SU-DHL-6 (cell line): ENCODE data around the gene ADPRHL1.

Experiments
- H2AFZ ChIP-seq: fragments of 200-600 bp; sonication (generic); 2 replicates; pipeline ENCODE4 v1.6.1; 2014; ENCODE audit warnings: low read depth, mild to moderate bottlenecking, moderate library complexity, mixed read lengths, antibody characterized with exemption, low read length; ENCODE audit not compliant: severe bottlenecking
- H3F3A ChIP-seq: fragments of 200-600 bp; shearing (Covaris generic); 2 replicates; pipeline ENCODE4 v1.6.0; 2016; ENCODE audit warnings: antibody characterized with exemption, mild to moderate bottlenecking; ENCODE audit not compliant: insufficient read depth
- H3K27ac ChIP-seq: fragments of 200-600 bp; sonication (generic); 2 replicates; pipeline ENCODE4 v1.5.1; 2016; ENCODE audit warnings: low read depth, mild to moderate bottlenecking, low read length, moderate library complexity, mixed read lengths
- H3K27me3 ChIP-seq: fragments of 200-600 bp; sonication (generic), shearing (Covaris generic); 2 replicates; pipeline ENCODE4 v1.6.0; 2014; ENCODE audit warnings: mild to moderate bottlenecking, low read length
- H3K36me3 ChIP-seq: fragments of 200-600 bp; sonication (generic); 2 replicates; pipeline ENCODE4 v1.6.1; 2014; ENCODE audit warnings: mild to moderate bottlenecking, low read length, mixed read lengths
- H3K4me2 ChIP-seq: fragments of 300-600, 200-600 bp; shearing (Covaris generic), sonication (generic); 2 replicates; pipeline ENCODE4 v1.6.0; 2014; ENCODE audit warnings: low read length, low read depth, mild to moderate bottlenecking; ENCODE audit not compliant: poor library complexity, severe bottlenecking
- H3K4me3 ChIP-seq: fragments of 200-600 bp; sonication (generic); 2 replicates; pipeline ENCODE4 v1.5.1; 2014; ENCODE audit warnings: antibody characterized with exemption, low read length, mild to moderate bottlenecking, mixed read lengths; ENCODE audit not compliant: insufficient read depth, poor library complexity, severe bottlenecking
- H3K79me2 ChIP-seq: fragments of 200-600 bp; sonication (generic); 2 replicates; pipeline ENCODE4 v1.6.1; 2014; ENCODE audit warnings: mild to moderate bottlenecking, low read length, moderate library complexity; ENCODE audit not compliant: insufficient read depth
- H3K9ac ChIP-seq: fragments of 200-600 bp; sonication (generic); 2 replicates; pipeline ENCODE4 v1.7.0; 2014; ENCODE audit warnings: mild to moderate bottlenecking, low read length
- H3K9me2 ChIP-seq: fragments of 200-600 bp; sonication (generic); replicated peaks from 2 replicates; pipeline ENCODE4 v1.6.1; 2014; ENCODE audit warnings: low read length; ENCODE audit not compliant: insufficient read depth
- H3K9me3 ChIP-seq: fragments of 200-600 bp; sonication (generic); 2 replicates; pipeline ENCODE4 v1.6.1; 2014; ENCODE audit warnings: low read length, mixed read lengths; ENCODE audit not compliant: insufficient read depth
- H4K20me1 ChIP-seq: fragments of 200-600 bp; sonication (generic); 2 replicates; pipeline ENCODE4 v1.6.1; 2014; ENCODE audit warnings: low read depth, mild to moderate bottlenecking, antibody characterized with exemption, low read length, moderate library complexity, mixed read lengths
- EZH2phosphoT487 ChIP-seq: fragments of 200-600 bp; sonication (generic), shearing (Covaris generic); conservative IDR thresholded peaks from 2 replicates; pipeline ENCODE4 v1.6.1; 2018; ENCODE audit warnings: mild to moderate bottlenecking, antibody characterized with exemption, low read length, moderate library complexity, mixed read lengths
- TF ChIP-seq, protein P1 (sequence below): fragments of 200-600 bp; sonication (generic); IDR thresholded peaks from one replicate; pipeline ENCODE4 v1.5.1; 2017; ENCODE audit warnings: antibody characterized with exemption, mild to moderate bottlenecking, low read length, moderate library complexity; ENCODE audit not compliant: insufficient read depth, poor library complexity, severe bottlenecking

ADPRHL1 gene

GRCh38 chr13:113411216-113412023, 41.9 kb downstream of the ADPRHL1 start:
- Histone ChIP-seq H3K4me2 (no peak overlapping the region), H3K9me2 (no peaks in the 10 kb centered on the region), H3K9ac (no peak overlapping the region), H4K20me1 (no peaks in the 10 kb centered on the region), H3K79me2 (no peaks in the 10 kb centered on the region), H3K27me3 (no peaks in the 10 kb centered on the region), H3K36me3 (no peaks in the 10 kb centered on the region), H3K9me3 (no peaks in the 10 kb centered on the region), H3F3A (no peaks in the 10 kb centered on the region), H3K4me3 (no peak overlapping the region), H2AFZ (no peak overlapping the region), H3K27ac (no peak overlapping the region)
- TF ChIP-seq, protein P1, sequence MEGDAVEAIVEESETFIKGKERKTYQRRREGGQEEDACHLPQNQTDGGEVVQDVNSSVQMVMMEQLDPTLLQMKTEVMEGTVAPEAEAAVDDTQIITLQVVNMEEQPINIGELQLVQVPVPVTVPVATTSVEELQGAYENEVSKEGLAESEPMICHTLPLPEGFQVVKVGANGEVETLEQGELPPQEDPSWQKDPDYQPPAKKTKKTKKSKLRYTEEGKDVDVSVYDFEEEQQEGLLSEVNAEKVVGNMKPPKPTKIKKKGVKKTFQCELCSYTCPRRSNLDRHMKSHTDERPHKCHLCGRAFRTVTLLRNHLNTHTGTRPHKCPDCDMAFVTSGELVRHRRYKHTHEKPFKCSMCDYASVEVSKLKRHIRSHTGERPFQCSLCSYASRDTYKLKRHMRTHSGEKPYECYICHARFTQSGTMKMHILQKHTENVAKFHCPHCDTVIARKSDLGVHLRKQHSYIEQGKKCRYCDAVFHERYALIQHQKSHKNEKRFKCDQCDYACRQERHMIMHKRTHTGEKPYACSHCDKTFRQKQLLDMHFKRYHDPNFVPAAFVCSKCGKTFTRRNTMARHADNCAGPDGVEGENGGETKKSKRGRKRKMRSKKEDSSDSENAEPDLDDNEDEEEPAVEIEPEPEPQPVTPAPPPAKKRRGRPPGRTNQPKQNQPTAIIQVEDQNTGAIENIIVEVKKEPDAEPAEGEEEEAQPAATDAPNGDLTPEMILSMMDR, result no peak
- no peak for TF ChIP-seq EZH2phosphoT487

- H3K9me3 ChIP-seq, result no peaks in the 10 kb centered on the region
- no peaks in the 10 kb centered on the region for H4K20me1 ChIP-seq
- H3K27me3 ChIP-seq, result no peaks in the 10 kb centered on the region
- no peaks in the 10 kb centered on the region for H3K79me2 ChIP-seq
- H3K36me3 ChIP-seq, result no peaks in the 10 kb centered on the region
- H3F3A ChIP-seq, result no peaks in the 10 kb centered on the region
- H3K4me2 ChIP-seq, result no peak overlapping the region
- no peak overlapping the region for H2AFZ ChIP-seq
- H3K4me3 ChIP-seq, result no peak overlapping the region
- H3K9ac ChIP-seq, result no peak overlapping the region
- TF ChIP-seq, protein P1, result no peak
- no peak for TF ChIP-seq EZH2phosphoT487
- no peaks in the 10 kb centered on the region for H3K9me2 ChIP-seq
- no peak overlapping the region for H3K27ac ChIP-seq
These were observed 42.7 kb downstream of the ADPRHL1 start for GRCh38 chr13:113410472-113411201.

- no peaks in the 10 kb centered on the region for H3K36me3 ChIP-seq
- H2AFZ ChIP-seq, result no peak overlapping the region
- no peaks in the 10 kb centered on the region for H3K27me3 ChIP-seq
- no peak overlapping the region for H3K9ac ChIP-seq
- H3K9me3 ChIP-seq, result no peaks in the 10 kb centered on the region
- TF ChIP-seq EZH2phosphoT487, result no peak
- TF ChIP-seq, protein P1, result no peak
- no peak overlapping the region for H3K4me2 ChIP-seq
- no peak overlapping the region for H3K4me3 ChIP-seq
- H3K79me2 ChIP-seq, result no peaks in the 10 kb centered on the region
- no peaks in the 10 kb centered on the region for H3F3A ChIP-seq
- no peaks in the 10 kb centered on the region for H4K20me1 ChIP-seq
- H3K27ac ChIP-seq, result no peak overlapping the region
- no peaks in the 10 kb centered on the region for H3K9me2 ChIP-seq
These were observed 44.7 kb downstream of the ADPRHL1 start for GRCh38 chr13:113408562-113408961.
